GM10248 (cell line): ENCODE results near the gene NSD2.

ENCODE experiments used
- CTCF ChIA-PET: fragments of 300-600 bp; sonication (Branson Sonifier 250); formaldehyde crosslinking; extraction: SDS; loops from one replicate; lab custom pipeline; 2021; ENCODE audit warnings: antibody characterized with exemption; lab: Yijun Ruan, JAX
- POLR2A ChIA-PET: fragments of 350-650 bp; sonication (Branson Sonifier 250); formaldehyde crosslinking; extraction: SDS; loops from one replicate; lab custom pipeline; 2020; ENCODE audit warnings: antibody characterized with exemption; lab: Yijun Ruan, JAX
- DNase-seq: peaks from one replicate; pipeline ENCODE4 v3.0.0; 2012; ENCODE audit errors: extremely low spot score
- TF ChIP-seq, protein P1 (sequence below): IDR thresholded peaks from 2 replicates; pipeline ENCODE4 v1.5.1; 2012; ENCODE audit warnings: mild to moderate bottlenecking, low read depth; ENCODE audit errors: extremely low read depth, missing control alignments, control extremely low read depth

NSD2 gene

DNA sequence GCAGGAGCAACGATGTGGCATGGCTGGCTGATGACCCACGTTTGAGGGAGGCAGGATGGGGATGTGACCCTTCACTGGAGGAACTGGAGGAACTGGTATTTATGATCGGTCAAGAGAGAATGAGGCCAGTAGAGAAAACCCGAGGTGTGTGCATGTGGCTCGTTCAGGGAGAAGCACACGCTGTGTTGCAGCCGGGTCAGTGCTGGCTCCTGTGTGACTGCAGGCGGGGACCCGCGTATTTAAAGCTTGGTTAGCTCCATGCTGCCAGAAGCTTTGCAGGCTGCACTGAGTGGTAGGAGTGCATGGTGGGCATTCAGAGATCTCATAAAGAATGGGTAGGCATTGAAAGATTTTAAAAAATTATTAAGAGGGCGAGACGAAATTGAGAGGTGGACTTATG, 85.4 kb downstream of the NSD2 start:
- no peak for DNase-seq
- CTCF ChIA-PET = no interaction called here
- POLR2A ChIA-PET = no interaction called here
- TF ChIP-seq, protein P1, sequence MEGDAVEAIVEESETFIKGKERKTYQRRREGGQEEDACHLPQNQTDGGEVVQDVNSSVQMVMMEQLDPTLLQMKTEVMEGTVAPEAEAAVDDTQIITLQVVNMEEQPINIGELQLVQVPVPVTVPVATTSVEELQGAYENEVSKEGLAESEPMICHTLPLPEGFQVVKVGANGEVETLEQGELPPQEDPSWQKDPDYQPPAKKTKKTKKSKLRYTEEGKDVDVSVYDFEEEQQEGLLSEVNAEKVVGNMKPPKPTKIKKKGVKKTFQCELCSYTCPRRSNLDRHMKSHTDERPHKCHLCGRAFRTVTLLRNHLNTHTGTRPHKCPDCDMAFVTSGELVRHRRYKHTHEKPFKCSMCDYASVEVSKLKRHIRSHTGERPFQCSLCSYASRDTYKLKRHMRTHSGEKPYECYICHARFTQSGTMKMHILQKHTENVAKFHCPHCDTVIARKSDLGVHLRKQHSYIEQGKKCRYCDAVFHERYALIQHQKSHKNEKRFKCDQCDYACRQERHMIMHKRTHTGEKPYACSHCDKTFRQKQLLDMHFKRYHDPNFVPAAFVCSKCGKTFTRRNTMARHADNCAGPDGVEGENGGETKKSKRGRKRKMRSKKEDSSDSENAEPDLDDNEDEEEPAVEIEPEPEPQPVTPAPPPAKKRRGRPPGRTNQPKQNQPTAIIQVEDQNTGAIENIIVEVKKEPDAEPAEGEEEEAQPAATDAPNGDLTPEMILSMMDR = no peak

- ChIA-PET CTCF (interaction anchor here (0.8 to 1.0 kb wide), 2 partner anchors 12 to 22 kb away, joined by 3 to 4 read pairs; no protein-coding TSS in a partner anchor), POLR2A (no interaction called here)
- no peak for DNase-seq
- TF ChIP-seq, protein P1 = no peak
These were observed 87.3 kb downstream of the NSD2 start for GRCh38 chr4:1958276-1959103.

DNA sequence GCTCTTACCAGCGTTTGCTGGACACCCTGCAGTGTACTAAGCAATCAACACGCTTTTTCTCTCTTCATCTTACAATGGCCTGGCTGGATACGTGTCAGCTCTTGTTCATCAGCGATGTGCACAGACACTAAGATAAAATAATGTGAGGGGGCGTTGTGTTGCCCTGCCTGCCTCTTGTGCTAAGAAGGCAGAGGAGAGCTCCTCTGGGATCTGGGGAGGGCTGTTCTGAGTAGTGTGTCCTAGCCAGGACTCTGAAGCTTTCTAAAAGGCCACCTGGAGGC, 87.9 kb downstream of the NSD2 start:
- CTCF ChIA-PET = interaction anchor here (0.8 kb wide), 1 partner anchor 11 kb away, joined by 4 read pairs; no protein-coding TSS in a partner anchor
- POLR2A ChIA-PET = no interaction called here
- no peak for DNase-seq
- TF ChIP-seq, protein P1 = no peak

- TF ChIP-seq, protein P1 = no peak
- CTCF ChIA-PET = interaction anchor here (1.3 kb wide), 1 partner anchor 11 kb away, joined by 3 read pairs; no protein-coding TSS in a partner anchor
- POLR2A ChIA-PET = no interaction called here
- no peak for DNase-seq
These were observed 89.1 kb downstream of the NSD2 start for GRCh38 chr4:1960170-1960825.

DNA sequence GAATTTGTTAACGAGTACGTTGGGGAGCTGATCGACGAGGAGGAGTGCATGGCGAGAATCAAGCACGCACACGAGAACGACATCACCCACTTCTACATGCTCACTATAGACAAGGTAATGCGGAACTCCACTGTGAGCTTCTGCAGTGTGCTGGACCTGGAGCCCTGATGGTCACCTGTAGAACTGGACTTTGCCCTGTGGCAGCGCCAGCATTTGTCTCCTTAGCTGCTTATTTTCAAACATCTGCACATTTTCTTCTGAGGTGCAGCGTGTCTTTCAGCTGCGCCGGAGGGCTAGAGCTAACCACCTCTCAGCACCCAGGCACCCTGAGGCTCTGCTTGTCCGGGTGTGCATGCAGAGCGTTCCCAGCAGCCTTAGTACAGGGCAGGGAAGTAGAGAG, 89.8 kb downstream of the NSD2 start:
- DNase-seq = no peak
- POLR2A ChIA-PET = no interaction called here
- TF ChIP-seq, protein P1 = no peak
- CTCF ChIA-PET = interaction anchor here (1.2 to 1.3 kb wide), 2 partner anchors 10 to 20 kb away, joined by 3 to 4 read pairs; no protein-coding TSS in a partner anchor

DNA sequence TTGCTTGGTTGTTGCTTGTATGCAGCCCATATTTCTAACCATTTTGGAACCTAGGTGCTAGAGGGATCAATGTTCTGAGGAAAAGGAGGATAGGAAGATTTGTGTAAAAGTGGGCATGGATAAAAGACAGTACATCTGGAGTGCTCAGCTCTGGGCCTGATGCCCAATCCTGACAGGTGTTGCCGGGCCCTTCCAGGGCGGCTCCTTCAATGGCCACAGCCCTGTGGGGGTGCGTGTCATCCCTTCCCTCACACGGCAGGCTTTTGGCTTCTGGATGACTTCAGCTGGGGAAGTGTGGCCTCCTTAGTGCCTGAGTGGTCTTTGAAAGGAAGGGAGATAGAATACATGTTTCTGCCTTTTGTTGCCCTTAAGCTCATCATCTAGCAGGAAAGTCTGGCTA, 90.4 kb downstream of the NSD2 start:
- TF ChIP-seq, protein P1 = no peak
- CTCF ChIA-PET = interaction anchor here (1.2 to 1.3 kb wide), 3 partner anchors 9 to 153 kb away, joined by 3 to 4 read pairs (median 3); no protein-coding TSS in a partner anchor
- DNase-seq = no peak
- POLR2A ChIA-PET = no interaction called here
